ENCODE results near the gene CFAP97D2.
A peak's percentile ranks its signal among the peaks of the same experiment; 100 is the strongest.

The CFAP97D2 gene

GRCh38 chr13:114226699-114227323, 47.8 kb downstream of the CFAP97D2 start:
- no peaks in the 10 kb centered on the region for H3K27me3 ChIP-seq (ENCODE audit: insufficient read depth, insufficient read length)
- H3K4me1 ChIP-seq (ENCODE audit: insufficient read depth, insufficient read length), result peaks cover 14% of the 10 kb centered on the region
- H3K4me3 ChIP-seq (ENCODE audit: insufficient read length, low read depth), result no peak overlapping the region
- no peaks in the 10 kb centered on the region for H3K36me3 ChIP-seq (ENCODE audit: insufficient read depth, insufficient read length, low read length)
- H3K9me3 ChIP-seq (ENCODE audit: insufficient read depth, low read length), result no peaks in the 10 kb centered on the region
- H3K9ac ChIP-seq (ENCODE audit: insufficient read length, low read depth), result no peak overlapping the region
- TF ChIP-seq SUZ12 (IDR thresholded peaks at IDR 0.05; ENCODE audit: extremely low read depth, insufficient read depth, insufficient read length), result no peak
- TF ChIP-seq YY1 (IDR thresholded peaks at IDR 0.05; ENCODE audit: insufficient read depth, insufficient read length), result no peak
- no peak for TF ChIP-seq ZNF274 (IDR thresholded peaks at IDR 0.05; ENCODE audit: low read depth, low read length)
- DNase-seq (ENCODE audit: low read depth, low spot score), result peak; percentile 89

DNA sequence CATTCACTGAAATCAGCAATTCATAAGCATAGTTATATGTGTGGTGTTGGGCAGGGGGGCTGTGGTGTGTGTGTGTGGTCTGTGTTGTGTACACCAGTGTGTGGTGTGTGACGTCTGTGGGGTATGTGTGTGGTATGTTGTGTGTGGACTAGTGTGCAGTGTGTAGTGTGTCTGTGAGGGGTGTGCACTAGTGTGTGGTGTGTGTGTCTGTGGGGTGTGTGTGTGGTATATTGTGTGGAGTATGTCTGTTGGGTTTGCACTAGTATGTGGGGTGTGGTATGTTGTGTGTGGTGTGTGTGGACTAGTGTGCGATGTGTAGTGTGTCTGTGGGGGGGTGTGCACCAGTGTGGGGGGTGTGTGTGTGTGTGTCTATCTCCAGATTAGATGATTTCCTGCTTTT, 48.5 kb downstream of the CFAP97D2 start:
- H3K4me1 ChIP-seq (ENCODE audit: insufficient read depth, insufficient read length), result peaks cover 14% of the 10 kb centered on the region
- H3K27me3 ChIP-seq (ENCODE audit: insufficient read depth, insufficient read length), result no peaks in the 10 kb centered on the region
- H3K9ac ChIP-seq (ENCODE audit: insufficient read length, low read depth), result no peak overlapping the region
- H3K9me3 ChIP-seq (ENCODE audit: insufficient read depth, low read length), result no peaks in the 10 kb centered on the region
- H3K36me3 ChIP-seq (ENCODE audit: insufficient read depth, insufficient read length, low read length), result no peaks in the 10 kb centered on the region
- TF ChIP-seq SUZ12 (IDR thresholded peaks at IDR 0.05; ENCODE audit: extremely low read depth, insufficient read depth, insufficient read length), result no peak
- no peak for TF ChIP-seq ZNF274 (IDR thresholded peaks at IDR 0.05; ENCODE audit: low read depth, low read length)
- TF ChIP-seq YY1 (IDR thresholded peaks at IDR 0.05; ENCODE audit: insufficient read depth, insufficient read length), result no peak
- H3K4me3 ChIP-seq (ENCODE audit: insufficient read length, low read depth), result no peak overlapping the region
- no peak for DNase-seq (ENCODE audit: low read depth, low spot score)

DNA sequence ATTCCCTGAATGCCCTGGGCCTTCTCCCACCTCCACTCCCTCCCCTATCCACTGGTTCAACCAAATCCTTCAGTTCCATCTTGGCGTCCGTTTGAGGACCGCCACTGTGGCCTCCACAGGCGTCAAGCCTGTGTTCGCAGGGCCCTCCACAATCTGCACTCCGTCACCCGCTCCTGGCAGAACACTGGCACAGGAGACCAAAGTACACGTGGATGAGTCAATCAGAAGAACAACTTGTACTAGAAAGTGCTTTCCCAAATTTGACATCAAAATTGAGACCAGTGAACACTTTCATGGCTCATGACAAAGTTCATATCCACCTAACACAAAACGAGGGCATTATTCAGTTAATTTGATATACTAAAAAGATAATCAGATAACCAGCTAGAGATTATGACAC, 49.1 kb downstream of the CFAP97D2 start:
- no peak for TF ChIP-seq YY1 (IDR thresholded peaks at IDR 0.05; ENCODE audit: insufficient read depth, insufficient read length)
- no peak for TF ChIP-seq ZNF274 (IDR thresholded peaks at IDR 0.05; ENCODE audit: low read depth, low read length)
- TF ChIP-seq SUZ12 (IDR thresholded peaks at IDR 0.05; ENCODE audit: extremely low read depth, insufficient read depth, insufficient read length), result no peak
- Histone ChIP-seq H3K9ac (ENCODE audit: insufficient read length, low read depth) (no peak overlapping the region), H3K4me1 (ENCODE audit: insufficient read depth, insufficient read length) (peaks cover 14% of the 10 kb centered on the region), H3K27me3 (ENCODE audit: insufficient read depth, insufficient read length) (no peaks in the 10 kb centered on the region), H3K36me3 (ENCODE audit: insufficient read depth, insufficient read length, low read length) (no peaks in the 10 kb centered on the region), H3K9me3 (ENCODE audit: insufficient read depth, low read length) (no peaks in the 10 kb centered on the region), H3K4me3 (ENCODE audit: insufficient read length, low read depth) (no peak overlapping the region)
- no peak for DNase-seq (ENCODE audit: low read depth, low spot score)

DNA sequence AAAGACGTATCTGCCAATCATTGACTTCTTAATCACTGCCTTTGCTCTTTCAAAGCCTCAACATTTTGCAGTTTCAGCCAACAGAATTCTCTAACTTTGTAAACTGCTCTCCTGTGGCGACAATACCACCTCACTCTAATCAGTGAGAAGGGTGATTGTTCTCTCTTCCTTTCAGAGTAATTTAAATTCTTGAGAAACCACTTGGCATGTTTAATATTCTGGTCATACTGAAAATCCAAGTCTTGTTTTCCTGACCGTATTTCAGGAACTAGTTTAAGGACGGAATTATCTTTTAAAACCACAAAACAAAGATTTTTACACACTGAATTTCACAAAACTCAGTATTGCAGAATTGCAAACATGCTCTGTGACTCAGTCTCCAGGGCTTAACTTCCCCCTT, 50.4 kb downstream of the CFAP97D2 start:
- DNase-seq (ENCODE audit: low read depth, low spot score), result no peak
- H3K9me3 ChIP-seq (ENCODE audit: insufficient read depth, low read length), result peaks cover 8% of the 10 kb centered on the region
- no peaks in the 10 kb centered on the region for H3K27me3 ChIP-seq (ENCODE audit: insufficient read depth, insufficient read length)
- H3K9ac ChIP-seq (ENCODE audit: insufficient read length, low read depth), result no peak overlapping the region
- no peak for TF ChIP-seq YY1 (IDR thresholded peaks at IDR 0.05; ENCODE audit: insufficient read depth, insufficient read length)
- TF ChIP-seq ZNF274 (IDR thresholded peaks at IDR 0.05; ENCODE audit: low read depth, low read length), result no peak
- no peak for TF ChIP-seq SUZ12 (IDR thresholded peaks at IDR 0.05; ENCODE audit: extremely low read depth, insufficient read depth, insufficient read length)
- H3K4me3 ChIP-seq (ENCODE audit: insufficient read length, low read depth), result no peak overlapping the region
- peaks cover 14% of the 10 kb centered on the region for H3K4me1 ChIP-seq (ENCODE audit: insufficient read depth, insufficient read length)
- no peaks in the 10 kb centered on the region for H3K36me3 ChIP-seq (ENCODE audit: insufficient read depth, insufficient read length, low read length)

- DNase-seq (ENCODE audit: low read depth, low spot score), result no peak
- Histone ChIP-seq H3K4me3 (ENCODE audit: insufficient read length, low read depth) (no peak overlapping the region), H3K27me3 (ENCODE audit: insufficient read depth, insufficient read length) (no peaks in the 10 kb centered on the region), H3K9ac (ENCODE audit: insufficient read length, low read depth) (no peak overlapping the region), H3K9me3 (ENCODE audit: insufficient read depth, low read length) (peaks cover 9% of the 10 kb centered on the region), H3K4me1 (ENCODE audit: insufficient read depth, insufficient read length) (peaks cover 14% of the 10 kb centered on the region), H3K36me3 (ENCODE audit: insufficient read depth, insufficient read length, low read length) (no peaks in the 10 kb centered on the region)
- TF ChIP-seq ZNF274 (IDR thresholded peaks at IDR 0.05; ENCODE audit: low read depth, low read length) (no peak), SUZ12 (IDR thresholded peaks at IDR 0.05; ENCODE audit: extremely low read depth, insufficient read depth, insufficient read length) (no peak), YY1 (IDR thresholded peaks at IDR 0.05; ENCODE audit: insufficient read depth, insufficient read length) (no peak)
Observed at GRCh38 chr13:114230117-114230516, 51.1 kb downstream of the CFAP97D2 start.

GRCh38 chr13:114230575-114230974, 51.5 kb downstream of the CFAP97D2 start:
- Histone ChIP-seq H3K9me3 (ENCODE audit: insufficient read depth, low read length) (peaks cover 9% of the 10 kb centered on the region), H3K36me3 (ENCODE audit: insufficient read depth, insufficient read length, low read length) (no peaks in the 10 kb centered on the region), H3K27me3 (ENCODE audit: insufficient read depth, insufficient read length) (no peaks in the 10 kb centered on the region), H3K4me1 (ENCODE audit: insufficient read depth, insufficient read length) (peaks cover 13% of the 10 kb centered on the region), H3K9ac (ENCODE audit: insufficient read length, low read depth) (no peak overlapping the region), H3K4me3 (ENCODE audit: insufficient read length, low read depth) (no peak overlapping the region)
- TF ChIP-seq SUZ12 (IDR thresholded peaks at IDR 0.05; ENCODE audit: extremely low read depth, insufficient read depth, insufficient read length) (no peak), ZNF274 (IDR thresholded peaks at IDR 0.05; ENCODE audit: low read depth, low read length) (no peak), YY1 (IDR thresholded peaks at IDR 0.05; ENCODE audit: insufficient read depth, insufficient read length) (no peak)
- DNase-seq (ENCODE audit: low read depth, low spot score), result no peak

DNA sequence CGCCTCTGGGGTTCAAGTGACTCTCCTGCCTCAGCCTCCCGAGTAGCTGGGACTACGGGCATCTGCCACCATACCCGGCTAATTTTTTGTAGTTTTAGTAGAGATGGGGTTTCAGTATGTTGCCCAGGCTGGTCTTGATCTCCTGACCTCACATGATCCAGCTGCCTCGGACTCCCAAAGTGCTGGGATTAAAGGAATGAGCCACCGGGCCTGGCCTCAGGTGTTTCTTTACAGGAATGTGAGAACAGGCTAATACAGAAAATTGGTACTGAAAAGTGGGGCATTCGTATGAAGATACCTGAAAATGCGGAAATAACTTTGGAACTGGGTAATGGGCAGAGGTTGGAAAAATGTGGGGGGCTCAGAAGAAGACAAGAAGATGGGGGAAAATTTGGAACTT, 52.8 kb downstream of the CFAP97D2 start:
- no peak overlapping the region for H3K4me3 ChIP-seq (ENCODE audit: insufficient read length, low read depth)
- H3K27me3 ChIP-seq (ENCODE audit: insufficient read depth, insufficient read length), result no peaks in the 10 kb centered on the region
- DNase-seq (ENCODE audit: low read depth, low spot score), result no peak
- H3K4me1 ChIP-seq (ENCODE audit: insufficient read depth, insufficient read length), result peaks cover 6% of the 10 kb centered on the region
- no peak overlapping the region for H3K9ac ChIP-seq (ENCODE audit: insufficient read length, low read depth)
- H3K36me3 ChIP-seq (ENCODE audit: insufficient read depth, insufficient read length, low read length), result peaks cover 5% of the 10 kb centered on the region
- H3K9me3 ChIP-seq (ENCODE audit: insufficient read depth, low read length), result peaks cover 9% of the 10 kb centered on the region
- no peak for TF ChIP-seq YY1 (IDR thresholded peaks at IDR 0.05; ENCODE audit: insufficient read depth, insufficient read length)
- TF ChIP-seq ZNF274 (IDR thresholded peaks at IDR 0.05; ENCODE audit: low read depth, low read length), result no peak
- TF ChIP-seq SUZ12 (IDR thresholded peaks at IDR 0.05; ENCODE audit: extremely low read depth, insufficient read depth, insufficient read length), result no peak
